HG03095 (cell line): ENCODE measurements around the gene BICRAL.
A peak's percentile ranks its signal among the peaks of the same experiment; 100 is the strongest.

ENCODE experiments used
- ATAC-seq: cut with Tn5 transposase; IDR thresholded peaks from one replicate; pipeline ENCODE4 v1.9.1; 2021; ENCODE audit warnings: moderate library complexity; ENCODE audit not compliant: unreplicated experiment

Gene BICRAL

GRCh38 chr6:42762426-42762859 lies 19.4 kb upstream of the BICRAL start:
- ATAC-seq, result no peak

- ATAC-seq, result no peak
Measured at GRCh38 chr6:42762950-42763349, 18.9 kb upstream of the BICRAL start.

GRCh38 chr6:42764911-42765648 lies 16.8 kb upstream of the BICRAL start:
- no peak for ATAC-seq

GRCh38 chr6:42766163-42766670 lies 15.6 kb upstream of the BICRAL start:
- ATAC-seq, result no peak

GRCh38 chr6:42769051-42769450 lies 12.8 kb upstream of the BICRAL start:
- ATAC-seq, result no peak

GRCh38 chr6:42769836-42770235 lies 12.0 kb upstream of the BICRAL start:
- ATAC-seq, result no peak

GRCh38 chr6:42771741-42772100 lies 10.1 kb upstream of the BICRAL start:
- ATAC-seq, result no peak

GRCh38 chr6:42774201-42774600 lies 7.7 kb upstream of the BICRAL start:
- no peak for ATAC-seq

- peak; percentile 40 for ATAC-seq
Measured at GRCh38 chr6:42774821-42775487, 6.9 kb upstream of the BICRAL start.

- ATAC-seq, result no peak
Measured at GRCh38 chr6:42777126-42777822, 4.6 kb upstream of the BICRAL start.

GRCh38 chr6:42778122-42778521 lies 3.7 kb upstream of the BICRAL start:
- ATAC-seq, result no peak

- no peak for ATAC-seq
Measured at GRCh38 chr6:42779521-42779920, 2.3 kb upstream of the BICRAL start.

- no peak for ATAC-seq
Measured at GRCh38 chr6:42781546-42781795, 381 bp upstream of the BICRAL start.

GRCh38 chr6:42782689-42783176 lies 881 bp downstream of the BICRAL start:
- peak; percentile 11 for ATAC-seq

GRCh38 chr6:42783177-42783875 lies 1.5 kb downstream of the BICRAL start:
- peak; percentile 46 for ATAC-seq

- ATAC-seq, result no peak
Measured at GRCh38 chr6:42783876-42784642, 2.2 kb downstream of the BICRAL start.

- ATAC-seq, result no peak
Measured at GRCh38 chr6:42784717-42785498, 3.1 kb downstream of the BICRAL start.

GRCh38 chr6:42786525-42786985 lies 4.7 kb downstream of the BICRAL start:
- ATAC-seq, result no peak

- no peak for ATAC-seq
Measured at GRCh38 chr6:42787063-42787472, 5.2 kb downstream of the BICRAL start.

- ATAC-seq, result no peak
Measured at GRCh38 chr6:42788671-42789070, 6.8 kb downstream of the BICRAL start.
